LNCaP clone FGC (cell line): ENCODE measurements around the gene CD52.
A peak's percentile ranks its signal among the peaks of the same experiment; 100 is the strongest.
"Not testable (repeated sequence)": the region's sequence is repeated elsewhere in the genome, so short reads cannot be mapped to it uniquely, and the experiment has no call there.

Experiments used
- DNase-seq: peaks from one replicate; pipeline ENCODE4 v3.0.0-alpha.2; 2011; ENCODE audit warnings: low read depth
- H3K4me3 ChIP-seq: 2 replicates; pipeline ENCODE4 v1.5.1; 2011; ENCODE audit warnings: mild to moderate bottlenecking, low read depth, low read length, control low read depth
- CTCF ChIP-seq: IDR thresholded peaks from 2 replicates; pipeline ENCODE4 v1.5.1; 2012; ENCODE audit warnings: mild to moderate bottlenecking; ENCODE audit not compliant: control insufficient read depth, insufficient read depth; ENCODE audit errors: extremely low read depth

Gene CD52

DNA sequence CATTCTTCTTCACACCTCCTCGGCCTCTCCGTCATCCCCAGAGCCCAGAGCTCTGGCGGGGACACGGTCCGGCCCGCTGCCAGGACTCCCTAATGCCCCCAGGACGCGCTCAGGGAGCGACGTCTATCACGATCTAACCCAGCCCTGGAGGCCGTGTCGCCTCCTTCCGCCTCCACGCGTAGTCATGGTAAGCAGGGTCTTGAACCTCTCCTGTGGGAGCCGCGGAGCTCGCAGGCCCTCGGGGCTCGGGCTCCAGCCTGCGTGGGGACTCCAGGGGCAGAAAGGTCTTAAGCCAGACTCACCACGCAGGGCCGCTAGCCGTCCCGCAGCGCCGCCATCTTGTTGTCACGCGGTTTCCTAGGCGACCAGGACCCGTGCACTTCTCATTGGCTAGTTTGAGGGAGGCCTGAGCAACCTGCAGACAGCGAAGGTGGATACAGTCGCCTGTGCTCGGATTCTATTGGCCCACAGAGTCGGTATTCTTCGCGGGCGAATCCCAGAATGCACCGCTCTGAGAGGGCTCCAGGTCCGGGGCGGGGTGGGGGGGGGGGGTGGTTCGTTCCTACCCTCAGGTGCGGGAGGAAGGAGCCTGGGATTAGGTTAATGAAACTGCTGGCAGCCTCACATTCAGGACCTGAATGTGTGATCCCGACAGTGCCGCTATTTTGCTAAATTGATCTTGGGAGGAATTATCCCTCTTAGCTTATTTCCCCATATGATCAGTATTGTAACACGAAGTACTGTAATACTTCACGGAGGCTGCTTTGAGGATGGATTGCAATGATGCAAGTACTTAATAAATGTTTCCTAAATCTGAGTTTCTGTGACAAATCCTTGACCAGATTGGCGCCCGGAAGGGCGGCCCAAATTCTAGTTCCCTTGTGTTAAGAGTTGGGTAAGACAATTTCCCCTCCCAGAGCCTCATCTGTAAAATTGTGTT, 11.2 kb upstream of the CD52 start, which contains the start of gene UBXN11:
Gene UBXN11 (minus strand): TSS at position 347 of the 940 bp plus-strand sequence. CDS start 3,753 bp downstream, outside the sequence.
- DNase-seq = peak; percentile 80

GRCh38 chr1:26307363-26307781, 10.4 kb upstream of the CD52 start:
- no peak overlapping the region for H3K4me3 ChIP-seq
- no peak for TF ChIP-seq CTCF
- DNase-seq = no peak

More for the DNA sequence above, 11.2 kb upstream of the CD52 start, which contains the start of gene UBXN11:
- TF ChIP-seq CTCF = no peak
- H3K4me3 ChIP-seq = peak within 1 kb of the TSS; percentile 84

- not testable (repeated sequence) for DNase-seq
These were observed 9.5 kb upstream of the CD52 start for GRCh38 chr1:26307966-26308899.

DNA sequence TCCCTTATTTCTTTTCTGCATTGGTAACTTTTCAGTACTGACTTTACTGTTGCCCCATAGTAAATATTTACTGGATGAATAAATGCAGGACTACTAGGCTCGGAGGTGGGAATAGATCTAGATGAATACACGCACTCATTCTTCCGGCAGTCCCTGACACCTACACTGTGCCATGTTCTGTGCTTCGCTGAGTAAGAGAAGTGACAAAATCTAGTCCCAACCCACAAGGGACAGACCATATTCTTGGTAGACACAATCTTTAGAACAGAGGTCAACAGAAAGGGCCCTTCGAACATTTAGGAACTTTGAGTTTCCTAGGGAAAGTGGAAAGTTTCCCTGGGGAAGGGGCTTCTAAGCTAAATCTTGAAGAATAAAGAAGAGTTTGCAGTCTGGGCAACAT, 3.3 kb upstream of the CD52 start:
- DNase-seq = no peak
- no peak for TF ChIP-seq CTCF
- no peak overlapping the region for H3K4me3 ChIP-seq

More at GRCh38 chr1:26307966-26308899, 9.5 kb upstream of the CD52 start:
- H3K4me3 ChIP-seq = not testable (repeated sequence)

DNA sequence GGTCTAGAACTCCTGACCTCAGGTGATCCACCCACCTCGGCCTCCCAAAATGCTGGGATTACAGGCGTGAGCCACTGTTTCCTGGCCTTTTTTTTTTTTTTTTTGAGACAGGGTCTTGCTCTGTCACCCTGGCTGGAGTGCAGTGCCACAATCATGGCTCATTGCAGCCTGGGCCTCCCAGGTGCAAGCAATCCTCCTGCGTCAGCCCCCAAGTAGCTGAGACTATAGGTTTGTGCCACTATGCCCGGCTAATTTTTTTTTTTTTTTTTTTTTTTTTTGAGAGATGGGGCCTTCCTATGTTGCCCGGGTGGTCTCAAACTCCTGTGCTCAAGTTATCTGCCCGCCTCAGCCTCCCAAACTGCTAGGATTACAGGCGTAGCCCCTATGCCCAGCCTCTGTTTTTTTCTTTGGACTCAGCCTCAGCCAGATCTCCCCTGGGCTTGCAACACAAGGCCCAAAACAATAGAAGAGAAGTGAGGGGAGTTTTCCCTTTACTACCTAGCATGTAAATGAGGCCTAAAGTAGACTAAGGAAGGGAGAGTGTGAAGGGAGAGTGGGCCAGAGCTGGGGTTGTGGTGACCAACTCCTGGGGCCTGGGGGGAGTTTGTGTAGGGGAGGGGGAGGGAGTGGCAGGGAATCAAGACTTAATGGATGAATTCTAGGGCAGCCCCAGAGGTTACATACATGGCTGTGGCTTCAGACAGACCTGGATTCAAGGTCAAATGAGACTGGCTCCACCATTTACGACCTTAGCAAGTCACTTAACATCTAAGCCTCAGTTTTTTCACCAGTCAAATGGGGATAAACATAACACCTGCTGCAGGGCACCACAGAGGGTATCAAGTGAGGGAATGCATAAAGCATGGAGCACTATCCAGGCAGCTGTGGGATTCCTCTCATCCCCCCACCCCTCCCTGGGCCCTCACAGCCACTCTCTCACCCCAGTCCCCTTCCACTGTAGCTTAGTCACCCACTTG, 1.6 kb upstream of the CD52 start:
- no peak for DNase-seq
- H3K4me3 ChIP-seq = no peak overlapping the region
- TF ChIP-seq CTCF = no peak

GRCh38 chr1:26317146-26317545, 612 bp upstream of the CD52 start:
- no peak overlapping the region for H3K4me3 ChIP-seq
- no peak for TF ChIP-seq CTCF

More at GRCh38 chr1:26317146-26317545, 612 bp upstream of the CD52 start:
- DNase-seq = no peak
